GM21619 (cell line): Measurements from ENCODE around the gene EFL1.

Experiments used
- ATAC-seq: cut with Tn5 transposase; IDR thresholded peaks from one replicate; pipeline ENCODE4 v1.9.1; 2021; ENCODE audit not compliant: unreplicated experiment

EFL1 gene

DNA sequence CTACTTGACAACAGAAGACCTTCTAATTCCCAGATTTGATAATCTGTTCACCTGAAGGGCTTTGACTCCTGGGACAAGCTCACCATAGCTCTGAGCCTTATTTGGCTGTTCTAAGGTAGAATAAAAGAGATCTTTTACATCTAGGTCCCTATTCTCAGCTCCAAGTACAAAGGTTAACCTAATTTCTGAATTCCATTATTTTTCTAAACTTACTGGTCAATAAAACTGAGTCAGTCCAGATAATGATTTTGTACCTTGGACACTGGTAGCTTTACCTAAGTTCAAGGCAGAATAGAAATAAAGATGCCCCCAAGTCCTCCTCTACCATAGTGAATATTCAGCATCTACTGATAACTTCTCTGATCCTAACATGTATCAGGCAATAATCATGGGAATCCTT, 135.0 kb downstream of the EFL1 start:
- ATAC-seq = no peak

DNA sequence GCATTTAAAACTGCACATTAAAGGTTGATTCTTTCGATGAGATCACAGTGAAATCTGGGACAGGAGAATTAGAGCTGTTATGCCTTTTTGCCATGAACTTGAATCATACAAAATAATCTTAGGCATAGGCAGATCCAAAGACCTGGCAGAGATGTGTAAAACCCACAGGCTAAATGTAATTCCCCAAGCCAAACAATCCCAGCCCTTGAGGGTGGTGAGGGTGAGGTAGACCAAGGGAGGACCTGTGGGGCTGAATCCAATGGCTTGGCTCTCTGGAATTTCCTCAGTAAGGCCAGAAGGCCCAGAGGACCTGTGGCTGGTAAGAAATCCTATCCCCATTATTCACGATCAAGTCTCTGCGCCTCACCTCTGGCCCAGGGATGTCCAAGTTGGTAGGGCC, 136.2 kb downstream of the EFL1 start:
- no peak for ATAC-seq

DNA sequence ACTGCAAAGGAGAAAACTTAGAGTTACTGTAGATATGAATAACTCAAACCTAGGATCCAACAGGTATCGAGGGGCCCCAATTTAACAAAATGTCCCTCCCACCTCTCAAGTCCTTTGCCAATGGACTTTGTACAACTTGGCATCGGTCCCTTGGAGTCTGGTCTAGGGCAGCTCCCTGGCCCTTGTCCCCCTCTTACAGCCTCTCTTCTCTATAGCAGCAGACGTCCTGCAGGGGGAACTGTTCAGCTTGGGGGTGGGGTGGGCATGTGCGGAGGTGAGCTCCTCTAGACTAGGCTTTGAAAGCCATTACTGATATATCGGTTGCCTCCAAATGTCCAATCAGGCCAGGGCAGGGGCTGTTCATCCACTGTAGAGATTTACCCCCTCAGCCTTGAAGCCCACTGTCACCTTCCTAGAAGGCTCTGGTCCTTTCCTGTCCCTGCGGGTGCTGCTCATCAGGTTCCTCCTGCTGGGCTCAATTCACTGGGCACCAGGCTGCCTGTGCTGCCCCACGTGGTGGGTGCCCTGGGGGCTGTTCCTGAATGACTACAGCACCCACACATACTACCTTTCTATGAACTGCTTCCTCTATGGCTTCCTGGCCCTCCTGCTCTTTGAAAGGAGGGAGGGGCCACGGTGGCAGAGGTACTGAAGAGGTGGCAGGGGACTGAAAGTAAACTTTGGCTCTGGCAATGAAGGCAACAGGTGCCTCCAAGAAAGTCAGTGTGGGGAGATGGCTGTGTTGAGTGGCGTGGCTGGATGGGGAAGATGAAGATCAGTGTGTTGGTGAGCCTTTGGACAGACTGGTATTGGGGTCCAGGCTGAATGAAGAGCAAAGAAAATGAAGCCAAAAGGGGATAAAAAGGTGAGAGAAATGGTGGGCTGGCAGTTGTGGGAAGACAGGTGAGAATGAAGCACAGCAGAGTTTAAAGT, 137.9 kb downstream of the EFL1 start:
- ATAC-seq = no peak

DNA sequence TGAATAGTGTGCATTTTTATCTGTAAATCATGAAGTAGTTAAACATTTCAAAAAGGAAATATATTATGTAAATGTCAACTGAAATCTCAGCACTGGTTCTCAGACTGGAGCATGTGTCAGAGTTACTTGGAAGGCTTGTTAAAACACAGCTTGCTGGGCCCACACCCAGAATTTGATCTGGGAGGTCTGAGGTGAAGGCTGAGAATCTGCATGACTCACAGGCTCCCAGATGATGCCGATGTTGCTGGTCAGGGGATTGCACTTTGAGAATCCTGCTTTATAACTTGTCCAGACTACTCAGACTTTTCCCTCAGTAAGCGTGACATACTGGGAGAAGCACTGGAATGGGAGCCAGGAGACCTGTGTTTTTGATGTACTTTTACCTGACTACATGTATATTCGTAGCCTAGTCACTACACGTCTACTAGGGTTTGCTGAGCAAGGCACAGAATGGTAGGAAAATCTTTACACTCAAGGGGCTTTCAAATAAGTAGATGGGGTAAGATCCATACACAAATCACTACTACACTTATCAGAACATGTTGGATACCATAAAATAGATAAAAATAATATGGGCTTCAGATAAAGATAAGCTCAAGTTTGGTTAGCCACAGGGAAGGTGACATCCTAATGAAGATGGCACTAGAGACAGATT, 139.7 kb downstream of the EFL1 start:
- no peak for ATAC-seq

DNA sequence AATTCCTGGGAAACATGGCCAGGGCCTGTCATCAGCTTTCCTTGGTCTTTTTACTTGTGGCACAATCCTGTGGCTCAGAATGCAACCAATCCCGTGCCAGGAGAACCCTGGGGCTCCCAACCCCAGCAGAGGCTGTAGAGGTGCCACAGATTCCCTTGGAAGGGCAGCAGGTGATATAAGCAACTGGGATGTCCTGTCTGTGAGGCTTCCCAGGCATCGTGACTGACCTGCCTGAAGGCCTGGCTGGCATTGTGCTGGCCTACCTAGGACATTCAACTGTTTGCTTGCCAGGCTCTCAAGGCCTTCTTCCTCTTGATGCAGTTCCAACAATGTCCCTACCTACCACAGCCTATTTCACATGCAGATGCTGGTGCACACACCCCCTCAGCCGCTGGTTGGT, 144.5 kb downstream of the EFL1 start:
- ATAC-seq = no peak

DNA sequence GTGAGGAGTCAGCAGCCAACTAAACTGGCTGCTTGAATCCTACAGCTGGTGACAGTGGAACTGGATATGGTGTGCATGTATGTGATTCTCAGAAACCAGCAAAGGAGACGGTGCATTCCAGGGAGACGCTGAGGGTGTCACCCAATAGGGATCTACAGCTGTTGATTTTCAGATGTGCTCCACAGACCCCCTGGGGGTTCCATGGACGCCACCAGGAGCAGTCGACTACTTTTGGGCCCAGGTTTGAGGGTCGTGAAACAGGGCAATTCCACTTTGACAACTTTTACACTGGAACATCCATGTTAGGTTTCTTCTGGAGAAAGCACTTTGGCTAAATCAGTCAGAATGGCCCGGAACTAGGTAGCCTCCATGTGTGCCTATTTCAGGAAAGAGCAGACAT, 145.2 kb downstream of the EFL1 start:
- no peak for ATAC-seq

DNA sequence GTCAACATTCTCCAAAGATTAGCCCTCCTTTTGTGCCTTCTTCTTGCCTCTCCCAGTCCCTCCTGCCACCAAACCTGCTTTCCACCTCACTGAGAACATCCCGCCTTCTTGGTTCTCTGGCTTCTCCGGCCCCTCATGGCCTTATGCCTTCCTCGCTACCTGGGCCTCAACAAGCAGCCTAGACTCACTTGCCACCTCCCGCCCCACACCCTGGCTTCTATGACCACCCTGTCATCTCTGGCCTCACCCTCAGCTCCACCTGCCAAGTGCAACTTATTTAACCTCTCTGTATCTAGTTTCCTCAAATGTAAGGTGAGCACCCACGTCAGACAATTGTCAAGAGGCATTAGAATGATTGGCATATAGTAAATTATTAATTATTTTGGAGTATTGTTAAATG, 147.9 kb downstream of the EFL1 start:
- no peak for ATAC-seq

DNA sequence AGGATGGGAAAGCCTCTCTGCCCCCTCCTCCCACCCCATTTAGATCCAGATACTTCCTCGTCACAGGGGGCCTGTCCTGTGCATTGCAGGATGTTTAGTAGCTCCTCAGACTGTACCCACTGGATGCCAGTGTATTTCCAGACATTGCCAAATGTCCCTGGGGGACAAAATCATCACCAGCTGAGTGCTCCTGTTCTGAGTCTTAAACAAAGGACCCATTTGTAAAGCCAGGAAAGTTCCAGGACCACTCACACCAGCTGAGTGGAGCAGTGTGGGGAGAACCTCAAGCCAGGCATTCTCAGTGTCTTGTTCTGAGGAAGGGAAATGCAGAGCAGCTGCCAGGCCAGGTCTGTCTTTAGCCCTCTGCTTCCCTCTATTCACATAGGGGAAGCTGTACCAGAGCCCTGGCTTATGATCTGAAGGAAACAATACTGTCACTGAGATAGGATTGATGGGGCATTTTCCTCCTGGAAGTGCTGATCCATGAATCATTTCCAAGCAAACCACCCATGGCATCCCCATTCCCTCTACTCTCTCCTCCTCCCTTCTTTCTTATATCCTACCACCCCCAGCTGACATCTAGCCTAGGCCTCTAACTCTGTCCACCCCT, 149.3 kb downstream of the EFL1 start:
- no peak for ATAC-seq

DNA sequence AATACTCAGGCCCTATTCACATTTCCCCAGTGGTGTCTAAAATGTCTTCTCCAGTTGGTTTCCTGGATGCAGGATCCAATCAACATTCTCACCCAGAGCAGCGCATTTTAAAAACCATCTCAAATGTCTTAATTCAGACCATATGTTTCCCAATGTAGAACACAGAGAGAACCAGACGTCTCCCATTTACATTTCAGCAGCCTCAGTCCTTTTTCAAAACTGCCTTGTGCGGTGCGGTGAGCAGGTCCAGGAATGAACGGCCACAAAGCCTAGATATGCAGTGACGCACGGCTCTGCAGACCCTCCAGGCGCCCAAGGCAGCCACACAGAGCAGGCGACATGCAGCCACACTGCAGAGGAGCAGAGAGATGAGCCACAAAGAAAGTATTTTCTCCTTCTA, 150.6 kb downstream of the EFL1 start:
- ATAC-seq = no peak

DNA sequence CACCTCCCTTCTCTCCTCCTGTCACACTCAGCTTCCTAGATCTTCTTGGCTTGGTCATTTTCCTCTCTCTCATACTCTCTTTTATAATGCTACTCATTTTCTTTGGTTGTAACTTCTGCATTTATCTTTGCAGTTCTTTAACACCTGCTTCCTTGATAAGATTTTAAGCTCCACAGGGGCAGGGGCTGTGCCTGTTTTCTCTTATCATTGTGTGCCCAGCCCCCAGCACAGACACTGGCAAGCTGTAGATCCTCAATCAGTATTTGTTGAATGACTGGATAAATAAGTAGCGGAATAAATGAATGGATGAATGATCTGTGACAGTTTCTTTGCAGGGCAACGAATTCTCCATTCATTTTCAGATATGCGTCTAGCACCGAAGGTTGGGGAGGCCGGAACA, 152.4 kb downstream of the EFL1 start:
- no peak for ATAC-seq

DNA sequence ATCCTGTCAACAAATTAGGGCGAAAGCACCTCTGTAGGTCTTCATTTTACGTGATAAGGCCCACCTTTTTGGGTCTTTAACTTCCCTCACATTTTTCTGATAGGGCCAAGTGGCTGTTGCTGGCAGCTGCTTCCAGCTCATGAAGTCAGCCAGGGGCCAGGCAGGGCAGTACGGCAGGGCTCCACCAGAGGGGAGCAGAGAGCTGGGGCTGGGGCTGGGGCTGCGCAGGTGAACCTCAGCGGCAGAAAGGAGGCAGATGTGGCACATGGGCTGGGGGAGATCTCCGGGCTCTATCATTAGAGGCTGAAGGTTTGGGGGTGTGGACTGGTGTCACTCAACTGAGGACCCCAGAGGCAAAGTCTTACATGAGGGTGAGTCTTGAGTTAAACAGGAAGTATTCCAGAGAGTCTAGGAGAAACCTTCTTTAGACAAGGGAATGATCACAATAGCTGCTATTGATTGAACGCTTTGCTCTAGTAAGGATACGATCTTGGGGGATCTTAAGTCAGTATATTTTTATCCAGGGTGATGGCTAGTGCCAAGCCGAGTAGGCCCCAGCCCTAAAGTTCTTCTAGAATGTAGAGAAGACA, 153.9 kb downstream of the EFL1 start:
- peak; percentile 96 for ATAC-seq

DNA sequence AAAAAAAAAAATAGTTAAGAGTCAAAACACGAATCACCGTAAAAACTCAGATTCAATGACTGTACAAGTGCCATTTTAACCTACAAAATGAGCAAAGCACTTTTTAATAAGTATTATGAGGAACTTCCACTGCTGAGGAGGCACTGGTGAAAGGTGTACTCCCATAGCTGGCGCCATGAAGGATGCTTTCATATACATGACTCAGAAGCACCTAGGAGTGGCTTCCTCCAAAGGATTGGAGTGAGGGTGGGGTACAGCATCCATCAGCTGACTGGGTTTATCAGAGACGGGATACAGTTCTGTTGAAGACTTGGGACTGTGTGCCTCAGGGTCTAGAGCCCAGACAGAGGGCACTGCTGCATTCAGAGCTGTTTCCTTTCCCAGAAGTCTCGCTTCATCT, 155.9 kb downstream of the EFL1 start:
- no peak for ATAC-seq

DNA sequence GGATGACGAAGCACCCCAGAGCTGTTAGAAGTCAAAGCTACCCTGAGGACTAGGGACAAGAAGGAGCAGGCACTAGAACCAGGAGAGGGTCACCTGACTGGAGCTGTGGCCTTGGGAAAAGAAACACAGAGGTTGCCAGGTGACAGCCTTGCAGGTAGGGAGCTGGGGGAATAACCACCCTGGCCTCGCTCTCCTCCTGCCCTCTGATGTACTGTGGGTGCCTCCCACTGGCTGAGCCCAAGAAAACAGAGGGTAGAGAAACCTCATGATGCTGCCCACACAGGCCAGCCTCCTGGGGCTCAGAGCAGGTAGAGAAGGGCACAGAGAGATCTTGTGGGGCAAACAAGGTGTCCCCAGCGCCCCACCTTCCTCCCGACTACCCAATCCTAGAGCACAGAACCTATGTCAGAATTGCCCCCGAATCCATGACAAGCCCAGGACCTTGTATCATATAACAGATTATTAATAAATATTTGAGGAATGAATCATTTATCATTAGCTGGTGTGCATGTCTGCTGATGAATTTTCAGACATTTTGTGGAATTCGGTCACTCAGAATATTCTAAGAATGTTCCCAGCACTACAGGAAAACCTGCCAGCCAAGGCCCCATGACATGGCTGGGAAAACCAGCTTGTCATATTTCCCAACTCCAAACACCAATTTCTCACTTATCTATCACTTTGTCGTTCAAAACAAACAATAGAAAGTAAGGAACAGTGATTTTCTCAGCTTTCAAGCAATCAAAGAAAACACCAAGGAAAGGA, 156.9 kb downstream of the EFL1 start:
- ATAC-seq = no peak

DNA sequence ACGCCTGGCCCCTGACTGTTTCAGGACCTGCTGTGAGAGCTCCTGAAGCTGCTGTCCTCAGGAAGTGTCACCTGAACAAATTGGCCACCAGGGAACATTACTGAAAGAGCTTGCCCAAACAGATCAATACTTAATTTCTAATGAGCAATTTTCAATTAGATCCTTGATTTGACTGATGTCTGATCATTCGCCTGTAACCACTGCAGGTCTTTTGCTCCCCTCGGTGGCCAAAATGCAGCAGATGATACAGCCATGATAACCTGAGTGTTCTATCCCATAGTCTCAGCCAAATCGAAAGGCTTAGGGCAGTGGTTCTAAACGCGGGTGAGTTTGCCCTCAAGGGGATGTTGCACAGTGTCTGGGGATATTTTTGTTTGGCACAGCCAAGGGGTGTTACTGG, 159.1 kb downstream of the EFL1 start:
- ATAC-seq = no peak

DNA sequence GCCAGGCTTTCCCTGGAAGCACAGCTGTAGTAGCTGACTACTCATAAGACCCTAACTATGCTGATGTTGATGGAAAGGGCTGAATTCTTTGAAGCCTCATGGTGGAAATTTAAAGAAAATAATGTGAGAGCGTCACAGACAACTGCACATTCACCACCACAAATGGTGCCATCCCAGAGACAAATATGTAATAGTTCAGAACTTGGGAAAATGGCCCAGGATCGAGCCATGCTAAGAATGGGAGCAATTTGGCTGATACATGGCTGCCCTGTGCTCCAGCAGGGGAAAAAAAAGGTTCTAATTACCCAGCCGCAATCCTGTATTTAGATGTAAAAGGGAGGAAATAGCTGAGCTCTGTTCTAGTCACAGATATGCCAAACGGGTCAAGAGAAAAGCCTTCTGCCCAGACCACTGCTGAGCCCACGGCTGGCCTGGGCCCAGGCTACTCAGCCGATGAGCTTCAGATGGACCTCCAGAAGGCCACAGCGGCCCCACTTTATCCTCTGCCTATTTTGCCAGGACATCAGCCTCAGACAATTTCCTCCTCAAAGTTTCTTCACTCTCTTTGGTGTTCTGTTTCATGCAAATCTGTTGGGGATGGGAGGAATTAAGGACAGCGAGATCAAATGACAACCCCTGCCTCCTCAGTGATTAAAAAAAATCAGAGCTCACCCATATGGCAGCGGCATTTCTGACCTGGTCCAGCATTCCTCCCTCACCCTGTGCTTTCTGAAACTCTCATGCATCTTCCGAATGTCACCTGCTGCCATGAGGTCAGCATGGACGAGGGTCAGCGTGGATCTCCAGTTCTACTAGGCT, 162.2 kb downstream of the EFL1 start:
- no peak for ATAC-seq

DNA sequence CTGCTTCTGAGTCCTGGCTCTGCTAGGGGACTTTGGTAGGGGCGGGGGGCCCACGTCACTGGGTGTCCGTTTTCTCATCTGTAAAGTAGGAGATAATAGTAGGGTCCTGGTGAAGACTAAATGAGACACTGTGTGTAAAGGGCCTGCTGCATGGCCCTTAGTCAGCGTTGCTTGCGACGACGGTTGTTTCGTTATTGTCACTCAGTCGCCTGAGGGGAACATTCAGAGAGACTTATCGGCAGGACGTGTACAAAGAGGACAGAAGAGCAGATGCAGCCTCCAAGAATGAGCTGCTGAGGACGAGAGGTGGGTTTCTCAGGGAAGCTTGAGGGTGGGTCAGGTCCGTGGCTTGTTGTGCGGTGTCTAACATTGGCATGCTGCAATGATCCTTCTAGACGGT, 163.9 kb downstream of the EFL1 start:
- no peak for ATAC-seq

DNA sequence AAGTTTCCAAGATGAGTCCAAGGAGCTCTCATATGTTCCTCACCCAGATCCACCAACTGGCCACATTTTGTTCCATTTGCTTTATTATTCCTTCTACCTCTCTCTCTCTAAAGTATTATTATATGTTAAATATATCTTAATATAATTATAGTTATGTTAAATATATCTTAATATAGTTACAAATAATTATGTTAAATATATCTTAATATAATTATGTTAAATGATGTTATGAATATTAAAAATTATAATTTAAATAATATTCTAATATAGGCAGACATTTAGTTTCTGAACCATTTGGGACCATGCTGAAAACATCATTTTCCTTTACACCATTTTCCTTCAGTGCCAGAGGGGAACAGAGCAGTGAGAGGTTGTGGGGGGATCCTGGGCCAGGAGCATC, 166.7 kb downstream of the EFL1 start:
- no peak for ATAC-seq

DNA sequence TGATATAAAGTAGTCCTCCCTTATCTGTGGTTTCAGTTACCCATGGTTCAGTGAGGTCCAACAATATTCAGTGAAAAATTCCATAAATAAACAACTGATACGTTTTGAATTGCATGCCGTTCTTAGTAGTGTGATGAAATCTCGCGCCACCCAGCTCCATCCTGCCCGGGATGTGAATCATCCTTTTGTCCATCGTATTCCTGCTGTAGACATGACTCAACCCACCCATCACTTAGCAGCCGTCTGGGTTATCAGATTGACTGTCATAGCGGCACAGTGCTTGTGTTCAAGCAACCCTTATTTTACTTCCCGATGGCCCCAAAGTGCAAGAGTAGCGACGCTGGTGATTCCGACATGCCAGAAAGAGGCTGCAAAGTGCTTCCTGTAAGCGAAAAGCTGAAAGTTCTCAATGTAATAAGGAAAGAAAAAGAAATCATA, 168.7 kb downstream of the EFL1 start:
- no peak for ATAC-seq

DNA sequence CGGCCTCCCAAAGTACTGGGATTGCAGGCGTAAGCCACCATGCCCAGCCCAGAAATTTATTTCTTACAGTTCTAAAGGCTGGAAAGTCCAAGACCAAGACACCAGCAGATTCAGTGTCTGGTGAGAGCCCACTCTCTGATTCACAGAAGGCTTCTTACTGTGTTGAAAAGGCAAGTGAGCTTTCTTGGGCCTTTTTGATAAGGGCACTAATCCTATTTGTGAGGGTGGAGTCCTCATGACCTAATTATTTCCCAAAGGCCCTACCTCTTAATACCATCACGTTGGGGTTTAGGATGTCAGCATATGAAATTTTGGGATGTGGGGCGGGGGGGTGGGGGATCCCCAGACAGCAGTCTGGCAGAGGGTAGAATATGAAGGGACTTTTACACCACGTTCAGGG, 169.2 kb downstream of the EFL1 start:
- ATAC-seq = no peak

DNA sequence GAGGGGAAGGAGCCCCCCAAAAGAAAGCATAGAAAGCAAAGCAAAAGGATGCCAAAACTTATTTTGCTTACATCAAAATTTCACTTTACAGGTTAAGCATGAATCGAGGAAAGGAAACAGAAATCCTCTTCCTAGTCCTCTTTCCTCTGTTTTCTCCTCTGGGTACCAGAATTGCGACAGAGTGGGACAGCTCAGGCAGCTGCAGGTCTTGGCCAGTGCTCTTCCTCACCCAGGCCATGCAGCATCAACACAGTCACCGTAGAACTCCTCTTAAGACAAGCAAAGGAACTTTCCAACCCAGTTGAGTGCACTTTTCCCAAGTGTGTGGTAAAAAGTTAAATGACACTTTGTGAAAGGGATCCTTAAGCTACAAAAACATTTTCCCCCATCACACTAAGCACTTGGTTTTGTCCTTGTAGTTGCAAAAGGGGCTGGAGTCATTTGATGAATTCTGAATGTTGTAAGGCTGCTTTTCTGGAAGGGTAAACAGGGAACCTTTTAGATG, 170.8 kb downstream of the EFL1 start:
- no peak for ATAC-seq
